Neural cell (in vitro differentiated cells): Measurements from ENCODE around the gene SERPINA3. TPM values are rescaled to one million over a fixed set of nuclear protein-coding genes. Genes with fewer than 3 reads are reported as not detected.

Experiments used
- H2AFZ ChIP-seq: fragments of 200-600, 300-800 bp; sonication (generic), shearing (Covaris generic); 2 replicates; pipeline ENCODE4 v1.6.0; 2014; ENCODE audit warnings: low read depth, mild to moderate bottlenecking, antibody characterized with exemption, low read length, moderate library complexity
- H3F3A ChIP-seq: fragments of 200-600 bp; shearing (Covaris generic); 2 replicates; pipeline ENCODE4 v1.6.1; 2016; ENCODE audit warnings: mild to moderate bottlenecking, moderate library complexity, mixed read lengths, antibody characterized with exemption, low read length; ENCODE audit not compliant: insufficient read depth, poor library complexity, severe bottlenecking
- H3K27ac ChIP-seq: fragments of 200-600, 300-800 bp; sonication (generic), shearing (Covaris generic); 2 replicates; pipeline ENCODE4 v1.5.1; 2014; ENCODE audit warnings: mild to moderate bottlenecking, low read length, moderate library complexity
- H3K27me3 ChIP-seq: fragments of 300-800, 200-600 bp; sonication (generic), shearing (Covaris generic); 2 replicates; pipeline ENCODE4 v1.6.0; 2014; ENCODE audit warnings: mild to moderate bottlenecking, low read depth, low read length, moderate library complexity; ENCODE audit not compliant: insufficient read depth
- H3K36me3 ChIP-seq: fragments of 300-800, 200-600 bp; sonication (generic), shearing (Covaris generic); 2 replicates; pipeline ENCODE4 v1.5.1; 2014; ENCODE audit warnings: mild to moderate bottlenecking, antibody characterized with exemption, low read length, moderate library complexity; ENCODE audit not compliant: insufficient read depth
- H3K4me2 ChIP-seq: fragments of 300-800, 200-600 bp; sonication (generic), shearing (Covaris generic); 2 replicates; pipeline ENCODE4 v1.6.0; 2014; ENCODE audit warnings: mild to moderate bottlenecking, low read length
- H3K4me3 ChIP-seq: fragments of 300-800, 200-600 bp; sonication (generic), shearing (Covaris generic); 2 replicates; pipeline ENCODE4 v1.5.1; 2014; ENCODE audit warnings: mild to moderate bottlenecking, low read length, moderate library complexity
- H3K79me2 ChIP-seq: fragments of 200-600 bp; shearing (Covaris generic); replicated peaks from 2 replicates; pipeline ENCODE4 v1.6.0; 2014; ENCODE audit warnings: mild to moderate bottlenecking, low read length, moderate library complexity; ENCODE audit not compliant: insufficient read depth
- H3K9ac ChIP-seq: fragments of 300-800, 200-600 bp; sonication (generic), shearing (Covaris generic); 2 replicates; pipeline ENCODE4 v1.6.1; 2016; ENCODE audit warnings: mild to moderate bottlenecking, low read length, mixed read lengths
- H3K9me2 ChIP-seq: fragments of 200-600 bp; shearing (Covaris generic); 2 replicates; pipeline ENCODE4 v1.6.1; 2016; ENCODE audit warnings: mild to moderate bottlenecking, low read length, mixed read lengths; ENCODE audit not compliant: insufficient read depth
- H3K9me3 ChIP-seq: fragments of 200-600, 300-800 bp; sonication (generic), shearing (Covaris generic); 2 replicates; pipeline ENCODE4 v1.6.1; 2016; ENCODE audit warnings: mild to moderate bottlenecking, mixed run types, low read length, moderate library complexity, mixed read lengths
- H4K20me1 ChIP-seq: fragments of 200-600 bp; shearing (Covaris generic); 2 replicates; pipeline ENCODE4 v1.6.1; 2016; ENCODE audit warnings: mild to moderate bottlenecking, mixed run types; ENCODE audit not compliant: insufficient read depth
- CTCF ChIP-seq: fragments of 450-650 bp; IDR thresholded peaks from 2 replicates; pipeline ENCODE4 v1.5.1; 2014; ENCODE audit warnings: antibody characterized with exemption, mild to moderate bottlenecking, moderate library complexity; ENCODE audit not compliant: poor library complexity, severe bottlenecking
- EP300 ChIP-seq: fragments of 450-650 bp; conservative IDR thresholded peaks from 2 replicates; pipeline ENCODE4 v1.6.1; 2014; ENCODE audit warnings: antibody characterized with exemption, mild to moderate bottlenecking, moderate library complexity; ENCODE audit not compliant: poor library complexity, severe bottlenecking
- EZH2 ChIP-seq: fragments of 200-600, 300-800 bp; shearing (Covaris generic), sonication (generic); IDR thresholded peaks from 2 replicates; pipeline ENCODE4 v1.6.1; 2014; ENCODE audit warnings: antibody characterized with exemption, low read length, borderline replicate concordance, mild to moderate bottlenecking; ENCODE audit not compliant: insufficient read depth, poor library complexity, severe bottlenecking
- MXI1 ChIP-seq: fragments of 450-650 bp; conservative IDR thresholded peaks from 2 replicates; pipeline ENCODE4 v1.6.1; 2014; ENCODE audit warnings: antibody characterized with exemption, mild to moderate bottlenecking; ENCODE audit not compliant: poor library complexity, severe bottlenecking
- POLR2AphosphoS5 ChIP-seq: IDR thresholded peaks from 2 replicates; pipeline ENCODE4 v1.6.1; 2012
- RAD21 ChIP-seq: fragments of 450-650 bp; conservative IDR thresholded peaks from 2 replicates; pipeline ENCODE4 v1.6.1; 2014; ENCODE audit warnings: antibody characterized with exemption, mild to moderate bottlenecking, moderate library complexity
- REST ChIP-seq: IDR thresholded peaks from 2 replicates; pipeline ENCODE4 v1.6.1; 2012; ENCODE audit warnings: borderline replicate concordance
- SMC3 ChIP-seq: fragments of 450-650 bp; conservative IDR thresholded peaks from 2 replicates; pipeline ENCODE4 v1.6.1; 2014; ENCODE audit warnings: antibody characterized with exemption, mild to moderate bottlenecking, moderate library complexity; ENCODE audit not compliant: poor library complexity
- TAF1 ChIP-seq: IDR thresholded peaks from 2 replicates; pipeline ENCODE4 v1.6.1; 2012; ENCODE audit warnings: low read depth
- polyA plus RNA-seq: library from polyadenylated mRNA; depleted of rRNA; stranded (reverse); fragments of >200 nt; gene quantifications from 2 replicates; pipeline ENCODE4 v1.2.3, GENCODE V29; 2014

SERPINA3 gene
- polyA plus RNA-seq, 1 donor from 2014 or later = not detected

- no peak overlapping the region for H2AFZ ChIP-seq
- no peak overlapping the region for H3K27ac ChIP-seq
- no peaks in the 10 kb centered on the region for H3K9me2 ChIP-seq
- no peak overlapping the region for H3K4me3 ChIP-seq
- no peaks in the 10 kb centered on the region for H3K27me3 ChIP-seq
- TF ChIP-seq MXI1 = no peak
- TF ChIP-seq TAF1 = no peak
- TF ChIP-seq EZH2 = no peak
- TF ChIP-seq RAD21 = no peak
- TF ChIP-seq REST = no peak
- no peak for TF ChIP-seq CTCF
- TF ChIP-seq POLR2AphosphoS5 = no peak
- H3K4me2 ChIP-seq = no peak overlapping the region
- H3K79me2 ChIP-seq = no peaks in the 10 kb centered on the region
- H3K36me3 ChIP-seq = no peaks in the 10 kb centered on the region
- no peaks in the 10 kb centered on the region for H4K20me1 ChIP-seq
- no peak overlapping the region for H3K9ac ChIP-seq
- peaks cover 10% of the 10 kb centered on the region for H3K9me3 ChIP-seq
- H3F3A ChIP-seq = no peaks in the 10 kb centered on the region
Measured at GRCh38 chr14:94615254-94615653, 3.1 kb downstream of the SERPINA3 start.

- Histone ChIP-seq H3K4me2 (no peak overlapping the region), H3K9me3 (peaks cover 10% of the 10 kb centered on the region), H3K79me2 (no peaks in the 10 kb centered on the region), H2AFZ (no peak overlapping the region), H3K9me2 (no peaks in the 10 kb centered on the region), H3K4me3 (no peak overlapping the region), H4K20me1 (no peaks in the 10 kb centered on the region), H3K27ac (no peak overlapping the region), H3K9ac (no peak overlapping the region), H3K27me3 (no peaks in the 10 kb centered on the region), H3F3A (no peaks in the 10 kb centered on the region), H3K36me3 (no peaks in the 10 kb centered on the region)
- no peak for TF ChIP-seq SMC3
- TF ChIP-seq EP300 = no peak
- TF ChIP-seq MXI1 = no peak
- no peak for TF ChIP-seq EZH2
- no peak for TF ChIP-seq REST
- TF ChIP-seq RAD21 = no peak
Measured at GRCh38 chr14:94615823-94616570, 3.8 kb downstream of the SERPINA3 start.
